HG03469 (cell line): ENCODE results near the gene THADA.
"Not testable (repeated sequence)": the region's sequence is repeated elsewhere in the genome, so short reads cannot be mapped to it uniquely, and the experiment has no call there.

Experiments
- ATAC-seq: cut with Tn5 transposase; IDR thresholded peaks from one replicate; pipeline ENCODE4 v1.9.1; 2021; ENCODE audit warnings: mild to moderate bottlenecking, moderate library complexity, moderate number of reproducible peaks; ENCODE audit not compliant: unreplicated experiment

Gene THADA

GRCh38 chr2:43540021-43540779 lies 55.6 kb downstream of the THADA start:
- no peak for ATAC-seq

GRCh38 chr2:43539436-43539835 lies 56.4 kb downstream of the THADA start:
- no peak for ATAC-seq

- ATAC-seq: no peak
Observed at GRCh38 chr2:43538034-43538670, 57.7 kb downstream of the THADA start.

GRCh38 chr2:43537137-43537536 lies 58.7 kb downstream of the THADA start:
- ATAC-seq: no peak

GRCh38 chr2:43534569-43534968 lies 61.3 kb downstream of the THADA start:
- ATAC-seq: no peak

GRCh38 chr2:43532572-43532971 lies 63.3 kb downstream of the THADA start:
- not testable (repeated sequence) for ATAC-seq

GRCh38 chr2:43531251-43531650 lies 64.6 kb downstream of the THADA start:
- ATAC-seq: no peak

- no peak for ATAC-seq
Observed at GRCh38 chr2:43526994-43527393, 68.8 kb downstream of the THADA start.

- ATAC-seq: no peak
Observed at GRCh38 chr2:43525506-43525905, 70.3 kb downstream of the THADA start.

- ATAC-seq: no peak
Observed at GRCh38 chr2:43524177-43524965, 71.5 kb downstream of the THADA start.

GRCh38 chr2:43522177-43522576 lies 73.7 kb downstream of the THADA start:
- ATAC-seq: no peak

- ATAC-seq: no peak
Observed at GRCh38 chr2:43521568-43521967, 74.3 kb downstream of the THADA start.

- ATAC-seq: no peak
Observed at GRCh38 chr2:43520919-43521318, 74.9 kb downstream of the THADA start.

GRCh38 chr2:43519643-43520221 lies 76.1 kb downstream of the THADA start:
- no peak for ATAC-seq

GRCh38 chr2:43518718-43519117 lies 77.1 kb downstream of the THADA start:
- ATAC-seq: no peak

- no peak for ATAC-seq
Observed at GRCh38 chr2:43518181-43518580, 77.7 kb downstream of the THADA start.

- no peak for ATAC-seq
Observed at GRCh38 chr2:43515807-43516497, 79.9 kb downstream of the THADA start.

GRCh38 chr2:43515248-43515647 lies 80.6 kb downstream of the THADA start:
- ATAC-seq: no peak

- ATAC-seq: no peak
Observed at GRCh38 chr2:43513796-43514195, 82.0 kb downstream of the THADA start.

- no peak for ATAC-seq
Observed at GRCh38 chr2:43513216-43513615, 82.6 kb downstream of the THADA start.

- ATAC-seq: no peak
Observed at GRCh38 chr2:43511199-43511598, 84.6 kb downstream of the THADA start.
